GM18508 (cell line): Measurements from ENCODE around the gene ZSCAN10.
"Not testable (repeated sequence)": the region's sequence is repeated elsewhere in the genome, so short reads cannot be mapped to it uniquely, and the experiment has no call there.

ENCODE experiments used
- ATAC-seq: cut with Tn5 transposase; IDR thresholded peaks from one replicate; pipeline ENCODE4 v1.9.1; 2021; ENCODE audit warnings: moderate number of reproducible peaks; ENCODE audit not compliant: insufficient read depth, unreplicated experiment

ZSCAN10 gene

DNA sequence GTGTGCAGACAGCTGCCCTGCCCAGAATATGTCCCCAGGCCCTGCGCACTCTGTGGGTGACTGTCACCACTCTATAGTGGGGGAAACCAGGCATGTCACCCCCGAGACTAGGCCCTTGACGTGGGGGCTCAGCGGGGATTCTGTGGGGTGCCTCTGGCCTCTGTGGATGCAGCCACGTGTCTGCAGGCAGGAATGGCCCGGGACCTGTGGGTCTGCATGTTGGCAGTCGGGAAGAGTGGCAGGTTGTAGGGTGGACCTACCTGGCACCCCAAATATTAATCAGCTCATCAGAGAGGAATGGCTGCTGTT, 32.7 kb downstream of the ZSCAN10 start:
- no peak for ATAC-seq

DNA sequence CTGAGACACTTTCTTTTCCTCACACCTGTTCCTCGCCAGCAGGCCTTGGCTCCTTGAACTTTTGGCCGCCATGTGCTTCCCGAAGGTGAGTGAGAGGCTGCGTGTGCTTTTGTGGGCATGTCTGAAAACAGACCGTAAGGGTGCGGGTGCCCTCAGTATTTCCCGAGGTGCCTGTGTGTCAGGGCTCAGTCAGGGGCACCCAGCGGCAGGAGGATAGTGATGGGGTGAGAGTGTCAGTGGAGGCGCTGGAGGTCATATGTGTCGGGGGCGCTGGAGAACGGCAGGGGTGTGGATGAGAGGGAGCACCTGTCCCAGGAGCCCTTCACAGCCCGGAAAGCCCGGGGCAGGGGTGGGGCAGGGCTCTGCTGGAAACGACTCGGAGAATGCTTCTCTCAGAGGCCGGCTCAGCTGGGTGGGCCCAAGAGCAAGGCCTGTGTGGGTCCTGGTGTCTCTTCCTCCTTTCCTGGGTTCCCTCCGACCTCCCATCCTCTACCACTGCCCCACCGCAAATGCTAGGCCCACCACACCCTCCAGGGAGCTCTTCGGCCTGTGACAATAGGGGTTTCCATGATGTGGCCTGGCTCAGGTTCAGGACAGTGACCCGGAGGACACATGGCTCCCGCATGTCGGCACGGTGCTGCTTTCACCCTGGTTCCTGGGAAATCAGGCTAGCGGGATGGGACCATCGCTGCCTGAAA, 33.2 kb downstream of the ZSCAN10 start:
- ATAC-seq: no peak

DNA sequence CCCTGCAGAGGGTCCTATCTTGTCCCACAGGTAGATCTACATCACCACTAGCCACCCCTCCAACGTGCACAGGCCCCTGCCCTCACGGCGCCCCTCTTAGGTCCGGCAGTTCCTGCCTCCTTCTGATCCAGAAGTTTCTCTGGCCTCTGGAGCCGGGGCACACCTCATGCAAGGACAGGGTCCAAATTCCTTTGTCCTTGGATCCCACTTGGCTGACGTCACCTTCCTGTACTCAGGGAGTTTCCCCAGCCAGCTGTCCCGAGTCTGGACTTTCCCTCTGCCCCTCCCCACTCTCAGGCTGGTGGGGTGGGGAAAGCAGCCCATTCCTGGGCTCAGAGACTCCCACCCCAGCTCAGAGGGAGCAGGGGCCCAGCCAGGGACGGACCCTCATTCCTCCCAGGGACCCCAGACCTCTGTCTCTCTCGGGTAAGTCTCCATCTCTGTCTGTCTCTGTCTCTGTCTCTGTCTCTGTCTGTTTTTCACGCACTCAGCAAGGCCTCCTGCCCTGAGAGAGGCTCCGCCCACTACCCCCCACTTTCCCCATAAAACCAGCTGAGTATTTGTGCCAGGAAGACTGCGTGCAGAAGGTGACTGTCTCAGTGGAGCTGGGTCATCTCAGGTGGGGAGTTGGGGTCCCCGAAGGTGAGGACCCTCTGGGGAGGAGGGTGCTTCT, 33.9 kb downstream of the ZSCAN10 start, which contains the start of gene IL32:
Gene IL32, plus strand, starts transcription at position 572 of the 673 bp plus-strand sequence. CDS start 172 bp downstream, outside the sequence.
- ATAC-seq: no peak

DNA sequence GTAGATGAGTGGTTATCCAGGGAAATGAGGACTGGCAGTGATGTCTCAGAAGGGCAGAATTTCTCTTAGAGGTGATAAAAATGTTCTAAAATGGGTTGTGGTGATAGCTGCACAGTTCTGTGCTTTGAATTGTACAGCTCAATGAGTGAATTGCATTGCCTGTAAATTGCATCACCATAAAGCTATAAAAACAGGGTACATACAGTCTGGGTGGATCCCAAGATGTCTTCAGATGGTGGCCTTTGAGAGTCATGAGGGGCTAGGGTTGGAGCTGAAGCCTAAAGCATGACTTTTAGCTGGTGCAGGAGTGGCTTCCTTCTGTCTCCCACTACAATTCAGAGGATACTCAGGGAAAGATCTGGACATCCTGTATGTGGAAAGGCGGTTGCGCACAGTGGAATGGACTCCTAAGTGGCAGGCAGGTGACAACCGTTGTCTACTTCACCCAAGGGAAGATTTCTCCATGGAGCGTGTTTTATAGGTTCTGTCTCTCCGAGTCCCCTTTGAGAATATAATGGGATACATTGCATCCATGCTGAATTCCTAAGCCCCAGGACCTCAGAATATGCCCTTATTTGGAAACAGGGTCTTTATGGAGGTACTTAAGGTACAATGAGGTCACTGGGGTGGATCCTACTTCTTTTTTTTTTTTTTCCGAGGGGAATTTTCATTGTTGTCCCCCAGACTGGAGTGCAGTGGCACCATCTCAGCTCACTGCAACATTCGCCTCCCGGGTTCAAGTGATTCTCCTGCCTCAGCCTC, 35.3 kb downstream of the ZSCAN10 start:
- ATAC-seq: no peak

DNA sequence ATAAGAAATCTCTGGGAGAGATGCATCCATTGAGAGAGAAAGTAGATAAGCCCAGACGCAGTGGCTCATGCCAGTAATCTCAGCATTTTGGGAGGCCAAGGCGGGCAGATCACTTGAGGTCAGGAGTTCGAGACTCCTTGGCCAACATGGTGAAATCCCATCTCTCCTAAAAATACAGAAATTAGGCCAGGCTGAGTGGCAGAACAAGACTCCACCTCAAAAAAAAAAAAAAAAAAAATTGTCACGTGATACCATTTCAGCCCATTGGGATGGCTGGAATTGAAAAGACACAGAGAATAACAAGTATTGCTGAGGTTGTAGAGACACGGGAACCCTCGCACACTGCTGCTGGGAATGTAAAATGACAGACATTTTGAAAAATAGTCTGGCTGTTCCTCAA, 36.5 kb downstream of the ZSCAN10 start:
- no peak for ATAC-seq

DNA sequence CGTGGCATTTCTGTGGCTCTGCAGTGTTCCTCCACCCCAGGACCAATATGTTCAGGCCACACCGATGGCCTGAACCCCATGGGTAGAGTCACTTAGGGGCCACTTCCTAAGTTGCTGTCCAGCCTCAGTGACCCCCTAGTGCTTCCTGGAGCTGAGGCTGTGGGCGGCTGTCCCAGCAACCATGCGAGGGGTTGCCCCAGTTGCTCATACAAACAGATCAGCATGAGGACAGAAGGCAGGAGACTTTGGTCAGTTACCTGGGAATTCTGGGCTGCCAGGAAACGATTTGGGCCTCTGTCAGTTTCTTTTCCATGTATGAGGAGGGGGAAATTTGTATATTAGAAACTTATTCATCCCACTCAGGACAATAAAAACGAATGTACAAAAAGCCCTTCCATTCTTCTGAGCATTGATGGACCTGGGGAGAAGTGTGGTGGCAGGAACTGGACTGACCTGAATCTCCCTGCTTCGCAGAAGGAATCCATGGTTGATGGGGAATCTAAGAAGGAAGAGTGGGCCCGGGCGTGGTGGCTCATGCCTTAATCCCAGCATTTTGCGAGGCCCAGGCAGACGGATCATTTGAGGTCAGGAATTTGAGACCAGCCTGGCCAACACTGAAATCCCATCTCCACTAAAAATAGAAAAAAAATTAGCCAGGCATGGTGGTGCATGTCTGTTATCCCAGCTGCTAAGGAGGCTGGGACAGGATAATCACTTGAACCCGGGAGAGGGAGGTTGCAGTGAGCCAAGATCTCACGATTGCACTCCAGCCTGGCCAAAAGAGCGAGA, 38.6 kb downstream of the ZSCAN10 start:
- ATAC-seq: no peak

DNA sequence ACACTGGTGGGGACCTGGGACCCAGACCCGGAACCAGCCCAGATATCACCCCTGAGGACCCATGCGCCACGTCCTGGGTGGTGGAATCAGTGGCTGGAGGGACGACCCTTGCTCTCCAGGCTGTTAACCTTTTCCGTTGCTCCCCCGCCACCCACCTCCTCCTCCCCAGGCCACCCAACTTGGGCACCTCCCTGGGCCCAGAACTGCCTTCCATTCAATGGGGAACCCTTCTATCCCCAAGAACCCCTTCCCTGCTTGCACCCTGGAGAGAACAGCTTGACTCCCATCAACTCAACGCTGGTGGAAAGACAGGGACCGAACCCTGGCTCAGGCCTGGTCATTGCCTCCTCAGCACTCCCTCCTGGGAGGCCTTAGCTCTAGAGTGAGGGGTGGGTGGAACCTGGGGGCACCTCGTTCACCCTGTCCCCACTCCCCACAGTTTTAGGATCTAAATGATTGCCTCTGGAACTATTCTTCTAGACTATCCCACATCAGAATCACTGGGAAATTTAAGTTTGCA, 39.3 kb downstream of the ZSCAN10 start:
- no peak for ATAC-seq

DNA sequence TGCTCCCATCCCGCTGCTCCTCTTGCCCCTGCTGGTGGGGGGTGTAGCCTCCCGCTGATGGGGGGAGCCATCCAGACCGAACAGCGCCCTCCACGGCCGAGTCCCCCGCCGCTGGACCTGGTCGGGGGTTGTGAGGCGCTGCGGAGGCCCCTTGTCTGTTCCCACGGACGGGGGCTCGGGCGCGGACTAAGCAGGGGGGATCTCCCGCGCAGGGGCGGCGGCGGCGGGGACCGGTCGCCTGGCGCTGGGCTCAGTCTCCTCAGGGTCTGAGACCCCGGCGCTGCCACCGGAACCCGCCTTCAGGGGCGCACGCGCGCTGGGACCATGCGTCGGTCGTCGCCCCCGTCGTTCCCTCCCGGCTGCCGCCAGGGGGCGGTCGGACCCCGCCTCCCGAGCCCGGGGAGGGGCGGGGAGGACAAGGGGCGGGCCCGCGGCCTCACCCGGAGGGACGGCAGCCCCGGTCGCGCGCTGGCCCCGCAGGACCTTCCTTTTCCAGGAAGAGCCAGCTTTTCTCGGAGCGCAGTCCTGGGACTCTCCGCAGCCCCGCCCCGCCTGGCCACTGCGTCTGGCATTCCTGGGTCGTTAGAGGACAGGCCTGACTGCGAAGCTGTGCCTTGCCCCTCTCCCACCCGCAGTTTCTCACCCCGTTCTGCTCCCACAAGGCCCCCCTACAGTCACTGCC, 39.9 kb downstream of the ZSCAN10 start:
- ATAC-seq: no peak

DNA sequence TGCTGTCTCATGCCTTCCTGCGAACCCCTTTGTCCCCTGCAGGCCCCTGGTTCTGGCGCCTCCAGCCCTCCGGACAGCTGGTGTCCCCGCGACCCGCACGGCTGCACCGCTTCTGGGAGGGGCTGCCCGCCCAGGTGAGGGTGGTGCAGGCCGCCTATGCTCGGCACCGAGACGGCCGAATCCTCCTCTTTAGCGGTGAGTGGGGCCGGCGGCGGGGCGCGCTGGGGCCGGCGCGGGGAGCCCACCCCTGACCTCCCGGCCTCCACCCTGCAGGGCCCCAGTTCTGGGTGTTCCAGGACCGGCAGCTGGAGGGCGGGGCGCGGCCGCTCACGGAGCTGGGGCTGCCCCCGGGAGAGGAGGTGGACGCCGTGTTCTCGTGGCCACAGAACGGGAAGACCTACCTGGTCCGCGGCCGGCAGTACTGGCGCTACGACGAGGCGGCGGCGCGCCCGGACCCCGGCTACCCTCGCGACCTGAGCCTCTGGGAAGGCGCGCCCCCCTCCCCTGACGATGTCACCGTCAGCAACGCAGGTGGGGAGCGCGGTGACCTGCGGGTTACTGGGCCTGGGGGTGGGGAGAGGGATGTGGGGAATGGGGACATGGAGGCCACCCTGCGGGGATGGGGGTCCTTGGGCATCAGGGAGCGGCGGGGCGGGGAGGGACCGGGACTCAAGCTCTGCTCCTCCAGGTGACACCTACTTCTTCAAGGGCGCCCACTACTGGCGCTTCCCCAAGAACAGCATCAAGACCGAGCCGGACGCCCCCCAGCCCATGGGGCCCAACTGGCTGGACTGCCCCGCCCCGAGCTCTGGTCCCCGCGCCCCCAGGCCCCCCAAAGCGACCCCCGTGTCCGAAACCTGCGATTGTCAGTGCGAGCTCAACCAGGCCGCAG, 40.7 kb downstream of the ZSCAN10 start:
- no peak for ATAC-seq

DNA sequence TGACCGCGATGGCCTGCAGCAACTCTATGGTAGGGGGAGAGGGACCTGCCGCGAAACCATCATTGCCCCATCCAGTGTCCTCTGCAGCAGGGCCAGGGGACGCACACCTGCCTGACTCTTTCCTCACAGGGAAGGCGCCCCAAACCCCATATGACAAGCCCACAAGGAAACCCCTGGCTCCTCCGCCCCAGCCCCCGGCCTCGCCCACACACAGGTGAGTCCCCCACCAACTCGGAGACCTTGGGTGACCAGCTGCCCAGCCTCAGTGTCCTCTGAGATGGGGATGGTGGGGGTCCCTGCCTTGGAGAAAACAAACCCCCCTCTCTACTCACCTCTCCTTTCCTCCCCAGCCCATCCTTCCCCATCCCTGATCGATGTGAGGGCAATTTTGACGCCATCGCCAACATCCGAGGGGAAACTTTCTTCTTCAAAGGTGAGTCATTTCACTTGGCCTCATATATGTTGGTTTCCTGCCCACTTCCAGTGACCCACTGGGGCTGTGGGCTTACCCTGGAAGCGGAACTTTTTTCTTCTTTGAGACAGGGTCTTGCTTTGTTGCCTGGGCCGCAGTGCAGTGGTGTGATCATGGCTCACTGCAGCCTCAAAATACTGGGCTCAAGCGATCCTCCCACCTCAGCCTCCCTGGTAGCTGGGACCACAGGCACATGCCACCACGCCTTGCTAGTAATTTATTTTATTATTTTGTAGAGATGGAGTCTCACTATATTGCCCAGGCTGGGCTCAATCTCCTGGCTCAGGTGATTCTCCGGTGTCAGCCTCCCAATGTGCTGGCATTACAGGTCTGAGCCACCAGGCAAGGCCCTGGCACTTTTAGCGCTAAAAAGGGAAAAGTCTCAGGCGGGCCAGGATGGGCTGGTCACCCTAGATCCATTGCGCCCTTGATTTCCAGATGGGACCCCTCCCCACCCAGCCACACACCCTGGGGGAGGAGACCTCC, 41.6 kb downstream of the ZSCAN10 start:
- ATAC-seq: no peak

DNA sequence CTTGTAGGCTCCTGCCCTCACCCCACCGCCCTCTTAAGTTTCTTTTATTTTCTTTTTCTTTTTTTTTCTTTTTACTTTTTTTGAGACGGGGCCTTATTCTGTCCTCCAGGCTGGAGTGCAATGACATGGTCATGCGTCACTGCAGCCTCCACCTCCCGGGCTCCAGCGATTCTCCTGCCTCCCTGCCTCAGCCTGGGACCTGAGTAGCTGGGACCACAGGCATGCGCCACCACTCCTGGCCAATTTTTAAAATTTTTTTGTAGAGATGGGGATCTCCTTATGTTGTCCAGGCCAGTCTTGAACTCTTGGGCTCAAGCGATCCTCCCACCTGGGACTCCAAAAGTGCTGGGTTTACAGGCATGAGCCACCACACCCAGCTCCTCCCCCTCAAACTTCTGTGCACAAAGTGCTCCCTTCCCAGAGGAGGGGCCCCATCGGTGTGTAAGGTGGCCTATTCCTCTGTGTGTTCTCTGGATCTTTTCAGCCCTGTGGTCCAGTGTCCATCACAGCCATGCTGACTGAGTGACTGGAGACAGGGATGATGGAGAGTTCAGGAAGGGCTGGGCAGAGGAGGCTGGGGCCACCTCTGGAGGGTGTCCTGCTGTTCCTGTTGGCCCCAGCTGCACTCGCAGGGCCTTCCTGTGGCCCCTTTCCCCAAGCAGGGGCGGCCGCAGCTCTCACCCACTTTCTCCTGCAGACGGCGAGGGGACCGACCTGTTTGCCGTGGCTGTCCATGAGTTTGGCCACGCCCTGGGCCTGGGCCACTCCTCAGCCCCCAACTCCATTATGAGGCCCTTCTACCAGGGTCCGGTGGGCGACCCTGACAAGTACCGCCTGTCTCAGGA, 42.5 kb downstream of the ZSCAN10 start:
- ATAC-seq: no peak

DNA sequence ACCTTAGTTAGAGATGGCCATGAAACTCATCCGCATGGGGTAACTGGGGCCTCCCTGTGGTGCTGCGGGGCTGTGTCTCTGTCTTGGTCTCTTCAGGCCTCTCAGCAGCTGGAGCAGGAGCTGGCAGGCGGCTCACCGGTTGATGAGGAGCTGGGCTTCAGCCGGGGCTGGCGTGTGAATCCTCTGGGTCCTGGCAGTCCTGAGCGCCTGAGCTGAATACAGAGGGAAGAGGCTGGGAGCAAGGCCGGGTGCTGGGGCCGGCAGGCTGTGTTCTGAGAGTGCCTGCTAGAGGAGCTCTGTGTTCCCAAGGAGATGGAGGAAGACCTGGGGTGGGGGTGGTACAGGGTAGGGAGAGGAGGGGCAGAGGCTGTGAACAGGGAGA, 43.4 kb downstream of the ZSCAN10 start:
- ATAC-seq: not testable (repeated sequence)

DNA sequence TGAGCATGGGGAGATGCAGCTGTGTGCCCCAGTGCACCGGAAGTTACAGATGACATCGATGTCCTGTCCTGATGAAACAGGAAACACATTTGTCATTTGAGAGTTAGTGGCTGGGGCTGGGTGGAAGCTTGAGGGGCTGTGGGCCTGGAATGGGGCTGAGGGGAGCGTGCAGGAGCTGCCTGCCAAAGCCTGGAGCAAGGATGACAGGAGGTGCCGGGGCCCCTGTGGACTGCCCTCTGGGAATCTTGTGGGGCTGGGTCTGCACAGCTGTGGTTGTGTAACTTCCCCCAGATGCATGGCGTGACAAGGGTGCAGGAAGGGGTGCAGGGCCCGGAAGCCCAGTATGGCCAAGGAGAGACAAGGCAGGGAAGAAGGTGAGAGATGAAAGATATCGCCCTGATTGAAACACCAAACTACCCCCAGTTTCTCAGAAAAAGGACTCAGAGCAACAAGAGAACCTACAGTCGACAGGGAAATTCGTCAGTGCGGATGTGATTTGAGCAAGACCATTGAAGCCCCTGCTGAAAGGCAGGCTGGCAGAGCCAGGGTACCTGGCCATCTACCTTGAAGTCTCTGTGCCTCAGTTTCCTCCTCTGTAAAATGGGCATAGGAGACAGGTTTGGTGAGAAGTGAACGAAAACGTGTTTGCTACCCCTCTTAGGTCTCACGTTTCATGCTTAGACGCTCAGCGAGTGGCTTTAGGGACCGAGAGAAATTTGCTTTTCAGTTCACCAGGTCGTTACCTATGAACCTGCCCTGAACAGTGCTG, 43.9 kb downstream of the ZSCAN10 start:
- ATAC-seq: no peak

DNA sequence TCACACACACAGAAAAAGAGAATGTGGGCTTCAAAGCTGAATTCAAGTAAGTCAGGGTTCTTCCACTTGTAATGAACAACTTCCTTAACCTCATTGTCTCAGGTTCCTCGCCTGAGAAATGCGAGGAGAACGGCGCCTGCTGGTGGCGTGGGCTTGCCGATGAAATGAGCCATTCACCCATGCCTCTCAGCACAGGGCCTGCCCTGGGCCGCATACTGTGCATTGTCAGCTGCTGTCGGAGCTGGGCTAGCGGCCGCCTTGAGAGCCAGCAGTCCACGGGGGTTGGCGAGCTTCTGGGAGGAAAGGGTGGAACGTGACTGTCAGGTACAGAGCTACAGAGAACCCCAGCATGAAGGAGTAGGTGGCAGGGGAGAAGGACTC, 45.8 kb downstream of the ZSCAN10 start:
- not testable (repeated sequence) for ATAC-seq

DNA sequence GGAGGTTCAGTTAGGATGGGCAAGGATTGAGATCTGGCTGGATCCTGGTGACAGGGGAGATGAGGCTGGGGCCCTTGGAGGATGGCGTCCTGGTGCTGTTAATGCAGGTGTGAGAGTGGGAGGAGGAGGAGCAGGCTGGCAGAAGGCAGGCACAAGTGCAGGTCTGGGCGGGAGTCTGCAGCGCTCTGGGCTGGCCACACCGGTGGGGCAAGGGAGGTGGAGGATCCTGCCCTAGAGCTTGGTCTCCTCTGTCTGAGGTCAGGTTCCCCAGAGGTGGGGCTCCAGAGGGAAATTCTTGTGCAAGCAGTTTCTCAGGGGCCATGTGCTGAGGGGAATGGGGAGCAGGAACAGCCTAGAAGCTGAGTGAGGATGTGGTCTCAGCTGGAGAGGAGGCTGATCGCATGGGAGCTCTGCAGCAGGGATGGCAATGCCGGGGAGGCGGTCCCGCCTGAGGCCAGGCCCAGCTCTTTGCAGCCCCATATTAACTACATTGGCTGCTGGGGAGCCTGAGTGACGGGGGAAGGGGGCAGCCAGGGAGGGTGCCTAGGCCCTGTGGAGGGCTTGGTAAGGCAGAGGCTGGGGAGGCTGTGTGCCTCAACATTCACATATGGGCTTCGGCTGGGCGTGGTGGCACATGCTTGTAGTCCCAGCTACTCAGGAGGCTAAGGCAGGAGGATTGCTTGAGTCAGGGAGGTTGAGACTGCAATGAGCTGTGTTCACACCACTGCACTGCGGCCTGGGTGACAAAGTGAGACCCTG, 46.3 kb downstream of the ZSCAN10 start:
- ATAC-seq: not testable (repeated sequence)

DNA sequence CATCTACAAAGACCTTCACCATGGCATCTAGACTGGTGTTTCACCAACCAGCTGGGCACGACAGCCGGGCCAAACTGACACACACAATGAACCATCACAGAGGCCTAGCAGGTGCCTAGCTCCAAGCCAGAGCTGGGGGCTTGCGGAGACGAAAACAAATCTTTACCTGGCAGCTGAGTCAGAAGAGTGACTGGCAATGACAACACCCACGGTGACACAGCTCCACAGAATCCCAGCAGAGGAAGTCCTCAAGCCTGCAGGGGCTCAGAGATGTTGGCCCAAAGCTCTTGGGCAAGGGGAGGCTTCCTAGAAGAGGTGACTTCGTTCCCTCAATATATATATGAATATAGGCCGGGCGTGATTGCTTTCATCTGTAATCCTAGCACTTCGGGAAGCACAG, 47.6 kb downstream of the ZSCAN10 start:
- ATAC-seq: no peak
